HG03439 (cell line): Measurements from ENCODE around the gene FRMD8.

Experiments used
- ATAC-seq: cut with Tn5 transposase; IDR thresholded peaks from one replicate; pipeline ENCODE4 v1.9.1; 2021; ENCODE audit warnings: mild to moderate bottlenecking, moderate library complexity; ENCODE audit not compliant: unreplicated experiment

FRMD8 gene

DNA sequence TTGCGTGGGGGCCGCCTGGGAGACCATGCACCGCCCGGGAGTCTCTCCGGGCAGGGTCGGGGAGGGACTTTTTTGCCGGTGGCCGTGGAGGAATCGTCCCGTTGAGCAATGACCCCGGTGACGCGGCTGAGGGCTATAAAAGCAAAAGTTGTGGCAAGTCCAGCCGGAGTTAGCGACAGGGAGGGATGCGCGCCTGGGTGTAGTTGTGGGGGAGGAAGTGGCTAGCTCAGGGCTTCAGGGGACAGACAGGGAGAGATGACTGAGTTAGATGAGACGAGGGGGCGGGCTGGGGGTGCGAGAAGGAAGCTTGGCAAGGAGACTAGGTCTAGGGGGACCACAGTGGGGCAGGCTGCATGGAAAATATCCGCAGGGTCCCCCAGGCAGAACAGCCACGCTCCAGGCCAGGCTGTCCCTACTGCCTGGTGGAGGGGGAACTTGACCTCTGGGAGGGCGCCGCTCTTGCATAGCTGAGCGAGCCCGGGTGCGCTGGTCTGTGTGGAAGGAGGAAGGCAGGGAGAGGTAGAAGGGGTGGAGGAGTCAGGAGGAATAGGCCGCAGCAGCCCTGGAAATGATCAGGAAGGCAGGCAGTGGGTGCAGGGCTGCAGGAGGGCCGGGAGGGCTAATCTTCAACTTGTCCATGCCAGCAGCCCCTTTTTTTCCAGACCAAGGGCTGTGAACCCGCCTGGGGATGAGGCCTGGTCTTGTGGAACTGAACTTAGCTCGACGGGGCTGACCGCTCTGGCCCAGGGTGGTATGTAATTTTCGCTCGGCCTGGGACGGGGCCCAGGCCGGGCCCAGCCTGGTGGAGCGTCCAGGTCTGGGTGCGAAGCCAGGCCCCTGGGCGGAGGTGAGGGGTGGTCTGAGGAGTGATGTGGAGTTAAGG, 36.4 kb downstream of the FRMD8 start, which contains the start of gene NEAT1:
Gene NEAT1, plus strand, starts transcription at position 166 of the 883 bp plus-strand sequence.
- no peak for ATAC-seq

DNA sequence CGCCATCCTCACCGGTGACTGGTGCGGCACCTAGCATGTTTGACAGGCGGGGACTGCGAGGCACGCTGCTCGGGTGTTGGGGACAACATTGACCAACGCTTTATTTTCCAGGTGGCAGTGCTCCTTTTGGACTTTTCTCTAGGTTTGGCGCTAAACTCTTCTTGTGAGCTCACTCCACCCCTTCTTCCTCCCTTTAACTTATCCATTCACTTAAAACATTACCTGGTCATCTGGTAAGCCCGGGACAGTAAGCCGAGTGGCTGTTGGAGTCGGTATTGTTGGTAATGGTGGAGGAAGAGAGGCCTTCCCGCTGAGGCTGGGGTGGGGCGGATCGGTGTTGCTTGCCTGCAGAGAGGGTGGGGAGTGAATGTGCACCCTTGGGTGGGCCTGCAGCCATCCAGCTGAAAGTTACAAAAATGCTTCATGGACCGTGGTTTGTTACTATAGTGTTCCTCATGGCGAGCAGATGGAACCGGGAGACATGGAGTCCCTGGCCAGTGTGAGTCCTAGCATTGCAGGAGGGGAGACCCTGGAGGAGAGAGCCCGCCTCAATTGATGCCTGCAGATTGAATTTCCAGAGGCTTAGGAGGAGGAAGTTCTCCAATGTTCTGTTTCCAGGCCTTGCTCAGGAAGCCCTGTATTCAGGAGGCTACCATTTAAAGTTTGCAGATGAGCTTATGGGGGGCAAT, 37.2 kb downstream of the FRMD8 start:
- ATAC-seq = no peak

DNA sequence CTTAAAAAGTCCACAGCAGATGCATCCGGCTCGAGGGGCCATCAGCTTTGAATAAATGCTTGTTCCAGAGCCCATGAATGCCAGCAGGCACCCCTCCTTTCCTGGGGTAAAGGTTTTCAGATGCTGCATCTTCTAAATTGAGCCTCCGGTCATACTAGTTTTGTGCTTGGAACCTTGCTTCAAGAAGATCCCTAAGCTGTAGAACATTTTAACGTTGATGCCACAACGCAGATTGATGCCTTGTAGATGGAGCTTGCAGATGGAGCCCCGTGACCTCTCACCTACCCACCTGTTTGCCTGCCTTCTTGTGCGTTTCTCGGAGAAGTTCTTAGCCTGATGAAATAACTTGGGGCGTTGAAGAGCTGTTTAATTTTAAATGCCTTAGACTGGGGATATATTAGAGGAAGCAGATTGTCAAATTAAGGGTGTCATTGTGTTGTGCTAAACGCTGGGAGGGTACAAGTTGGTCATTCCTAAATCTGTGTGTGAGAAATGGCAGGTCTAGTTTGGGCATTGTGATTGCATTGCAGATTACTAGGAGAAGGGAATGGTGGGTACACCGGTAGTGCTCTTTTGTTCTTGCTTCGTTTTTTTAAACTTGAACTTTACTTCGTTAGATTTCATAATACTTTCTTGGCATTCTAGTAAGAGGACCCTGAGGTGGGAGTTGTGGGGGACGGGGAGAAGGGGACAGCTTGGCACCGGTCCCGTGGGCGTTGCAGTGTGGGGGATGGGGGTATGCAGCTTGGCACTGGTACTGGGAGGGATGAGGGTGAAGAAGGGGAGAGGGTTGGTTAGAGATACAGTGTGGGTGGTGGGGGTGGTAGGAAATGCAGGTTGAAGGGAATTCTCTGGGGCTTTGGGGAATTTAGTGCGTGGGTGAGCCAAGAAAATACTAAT, 38.0 kb downstream of the FRMD8 start:
- no peak for ATAC-seq

DNA sequence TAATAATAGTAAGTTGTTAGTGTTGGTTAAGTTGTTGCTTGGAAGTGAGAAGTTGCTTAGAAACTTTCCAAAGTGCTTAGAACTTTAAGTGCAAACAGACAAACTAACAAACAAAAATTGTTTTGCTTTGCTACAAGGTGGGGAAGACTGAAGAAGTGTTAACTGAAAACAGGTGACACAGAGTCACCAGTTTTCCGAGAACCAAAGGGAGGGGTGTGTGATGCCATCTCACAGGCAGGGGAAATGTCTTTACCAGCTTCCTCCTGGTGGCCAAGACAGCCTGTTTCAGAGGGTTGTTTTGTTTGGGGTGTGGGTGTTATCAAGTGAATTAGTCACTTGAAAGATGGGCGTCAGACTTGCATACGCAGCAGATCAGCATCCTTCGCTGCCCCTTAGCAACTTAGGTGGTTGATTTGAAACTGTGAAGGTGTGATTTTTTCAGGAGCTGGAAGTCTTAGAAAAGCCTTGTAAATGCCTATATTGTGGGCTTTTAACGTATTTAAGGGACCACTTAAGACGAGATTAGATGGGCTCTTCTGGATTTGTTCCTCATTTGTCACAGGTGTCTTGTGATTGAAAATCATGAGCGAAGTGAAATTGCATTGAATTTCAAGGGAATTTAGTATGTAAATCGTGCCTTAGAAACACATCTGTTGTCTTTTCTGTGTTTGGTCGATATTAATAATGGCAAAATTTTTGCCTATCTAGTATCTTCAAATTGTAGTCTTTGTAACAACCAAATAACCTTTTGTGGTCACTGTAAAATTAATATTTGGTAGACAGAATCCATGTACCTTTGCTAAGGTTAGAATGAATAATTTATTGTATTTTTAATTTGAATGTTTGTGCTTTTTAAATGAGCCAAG, 38.9 kb downstream of the FRMD8 start:
- no peak for ATAC-seq

DNA sequence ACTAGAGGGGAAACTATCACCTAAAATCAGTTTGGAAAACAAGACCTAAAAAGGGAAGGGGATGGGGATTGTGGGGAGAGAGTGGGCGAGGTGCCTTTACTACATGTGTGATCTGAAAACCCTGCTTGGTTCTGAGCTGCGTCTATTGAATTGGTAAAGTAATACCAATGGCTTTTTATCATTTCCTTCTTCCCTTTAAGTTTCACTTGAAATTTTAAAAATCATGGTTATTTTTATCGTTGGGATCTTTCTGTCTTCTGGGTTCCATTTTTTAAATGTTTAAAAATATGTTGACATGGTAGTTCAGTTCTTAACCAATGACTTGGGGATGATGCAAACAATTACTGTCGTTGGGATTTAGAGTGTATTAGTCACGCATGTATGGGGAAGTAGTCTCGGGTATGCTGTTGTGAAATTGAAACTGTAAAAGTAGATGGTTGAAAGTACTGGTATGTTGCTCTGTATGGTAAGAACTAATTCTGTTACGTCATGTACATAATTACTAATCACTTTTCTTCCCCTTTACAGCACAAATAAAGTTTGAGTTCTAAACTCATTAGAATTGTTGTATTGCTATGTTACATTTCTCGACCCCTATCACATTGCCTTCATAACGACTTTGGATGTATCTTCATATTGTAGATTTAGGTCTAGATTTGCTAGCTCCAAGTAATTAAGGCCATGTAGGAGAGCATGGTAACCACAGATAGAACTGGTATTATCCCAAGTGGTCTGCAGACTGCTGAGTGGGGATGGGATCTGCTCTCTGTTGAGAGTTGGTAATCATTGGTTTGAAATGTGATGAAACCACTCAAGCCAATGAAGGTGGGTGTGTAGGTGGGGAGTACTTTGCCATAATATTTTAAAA, 39.8 kb downstream of the FRMD8 start:
- no peak for ATAC-seq

DNA sequence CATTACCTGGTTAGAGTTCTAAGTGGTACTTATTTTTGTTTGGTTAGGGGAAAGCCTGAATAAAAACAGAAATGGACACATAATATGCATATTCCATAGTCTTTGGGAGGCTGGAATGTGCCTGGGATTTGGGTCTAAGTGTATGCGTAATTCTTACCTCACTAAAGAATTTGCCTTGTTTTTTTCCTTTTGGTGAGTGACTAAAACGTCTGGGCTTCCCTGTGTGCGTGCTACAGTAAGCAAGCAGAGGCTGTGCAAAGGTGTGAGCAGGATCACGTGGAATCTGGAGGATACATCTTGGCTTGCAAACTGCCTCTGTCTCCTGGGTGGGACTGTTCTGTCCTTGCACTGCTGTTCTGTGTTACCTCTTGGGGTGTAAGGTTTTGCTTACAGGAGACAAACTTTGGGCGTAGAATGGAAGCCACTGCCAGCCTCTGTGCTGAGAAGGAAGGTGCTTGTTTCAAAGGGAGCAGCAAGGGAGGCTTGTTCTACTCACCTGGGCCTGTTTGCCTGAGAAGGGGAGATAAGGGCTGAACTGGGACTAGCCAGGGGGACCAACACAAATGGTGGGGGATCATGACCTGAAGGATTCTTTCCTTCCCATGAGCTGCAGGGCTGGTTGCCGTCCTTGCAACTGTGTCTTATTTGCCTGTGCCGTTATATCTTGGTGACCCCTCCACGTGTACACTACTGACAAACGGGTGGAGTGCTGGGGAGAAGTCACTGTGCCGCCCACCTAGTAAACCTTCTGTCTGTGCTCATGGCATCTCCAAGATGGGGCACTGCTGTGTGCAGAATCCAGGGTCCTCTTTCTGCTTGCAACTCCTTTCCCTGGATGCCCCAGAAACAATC, 40.6 kb downstream of the FRMD8 start:
- no peak for ATAC-seq

DNA sequence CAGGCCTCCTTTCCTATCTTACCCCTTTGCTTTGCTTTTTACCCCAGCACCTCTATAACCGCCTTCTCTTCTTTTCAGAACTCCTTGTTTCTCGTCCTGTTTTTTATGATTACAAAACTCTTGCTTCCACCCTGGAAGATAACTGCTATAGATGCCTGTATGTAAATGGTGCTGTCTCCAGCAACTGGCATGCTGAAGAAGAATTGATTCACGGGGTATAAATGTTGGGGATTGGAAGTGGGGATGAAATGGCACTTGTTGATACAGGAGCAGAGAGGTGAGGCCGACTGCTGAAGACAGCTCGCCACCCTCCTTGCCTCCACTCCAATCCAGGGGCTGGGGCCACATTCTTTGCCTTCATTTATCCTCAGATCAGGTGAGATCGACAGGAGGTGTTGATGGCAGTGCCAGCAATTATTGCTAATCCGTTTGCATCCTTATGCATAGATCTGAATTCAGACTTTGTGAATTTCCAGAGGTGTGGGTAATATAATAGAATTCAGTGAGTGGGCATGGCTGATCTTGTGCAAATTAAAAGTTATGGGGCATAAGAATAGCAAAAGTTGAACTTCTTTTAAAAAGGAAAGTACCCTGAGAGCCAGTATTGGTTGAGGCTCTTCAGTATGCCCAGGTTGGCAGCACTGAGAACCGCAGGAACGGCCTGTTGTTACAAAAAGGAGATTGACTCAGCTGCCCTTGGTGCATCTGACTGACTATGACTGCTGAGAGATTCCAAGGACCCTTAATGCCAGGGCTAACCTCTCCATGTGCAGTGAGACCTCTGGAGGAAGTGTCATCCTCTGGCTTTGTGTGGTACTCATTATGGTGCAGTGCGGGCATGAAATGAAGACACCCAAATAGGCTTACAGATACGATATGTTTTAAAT, 41.5 kb downstream of the FRMD8 start:
- ATAC-seq = no peak

DNA sequence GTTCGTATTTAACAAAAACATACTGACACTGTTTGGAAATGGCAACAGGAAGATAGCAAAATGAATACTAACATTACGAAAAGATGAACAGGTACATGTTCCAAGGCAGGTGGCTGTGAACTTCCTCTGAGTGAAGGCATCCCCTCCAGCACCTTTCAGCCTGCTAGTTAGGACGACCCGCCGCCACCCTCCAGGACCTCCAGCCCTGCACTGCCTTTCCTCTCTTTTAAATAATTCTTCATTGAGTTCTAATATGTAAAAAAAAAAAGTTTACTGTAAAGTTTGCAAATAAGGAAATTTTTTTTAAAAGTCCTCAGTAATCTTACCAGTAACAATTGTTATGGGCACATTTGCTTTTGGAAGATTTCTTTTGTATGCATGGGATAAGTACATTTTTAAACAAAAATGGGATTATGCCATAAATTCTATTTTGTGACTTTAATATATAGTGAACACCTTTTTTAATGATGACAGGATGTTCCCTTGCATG, 42.2 kb downstream of the FRMD8 start:
- no peak for ATAC-seq

DNA sequence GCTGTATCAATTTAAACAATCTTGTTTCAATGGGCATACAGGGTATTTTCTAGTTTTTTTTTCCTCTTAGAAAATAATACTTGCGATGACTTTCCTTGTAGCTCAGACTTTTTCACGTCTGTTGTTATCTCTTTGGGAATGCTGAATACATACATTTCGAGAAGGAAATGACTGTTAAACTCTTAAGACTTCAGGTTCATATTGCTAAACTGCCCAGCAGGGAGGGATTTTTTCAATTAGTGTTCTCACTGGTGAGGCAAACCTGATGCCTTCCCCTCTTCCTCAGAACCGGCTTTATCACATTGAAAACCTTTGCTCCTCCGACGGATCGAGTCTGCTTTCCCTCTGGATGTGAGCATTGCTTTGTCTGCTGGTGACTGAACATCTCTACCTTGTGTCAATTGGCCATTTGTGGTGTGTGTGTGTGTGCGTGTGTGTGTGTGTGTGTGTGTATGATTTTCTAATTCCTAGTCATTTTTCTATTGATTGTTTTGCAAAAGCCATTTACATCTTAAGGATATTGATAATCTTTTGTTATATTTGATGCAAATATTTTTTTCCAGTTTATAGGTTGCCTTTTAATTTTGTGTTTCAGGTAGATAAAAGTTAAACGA, 42.7 kb downstream of the FRMD8 start:
- no peak for ATAC-seq

DNA sequence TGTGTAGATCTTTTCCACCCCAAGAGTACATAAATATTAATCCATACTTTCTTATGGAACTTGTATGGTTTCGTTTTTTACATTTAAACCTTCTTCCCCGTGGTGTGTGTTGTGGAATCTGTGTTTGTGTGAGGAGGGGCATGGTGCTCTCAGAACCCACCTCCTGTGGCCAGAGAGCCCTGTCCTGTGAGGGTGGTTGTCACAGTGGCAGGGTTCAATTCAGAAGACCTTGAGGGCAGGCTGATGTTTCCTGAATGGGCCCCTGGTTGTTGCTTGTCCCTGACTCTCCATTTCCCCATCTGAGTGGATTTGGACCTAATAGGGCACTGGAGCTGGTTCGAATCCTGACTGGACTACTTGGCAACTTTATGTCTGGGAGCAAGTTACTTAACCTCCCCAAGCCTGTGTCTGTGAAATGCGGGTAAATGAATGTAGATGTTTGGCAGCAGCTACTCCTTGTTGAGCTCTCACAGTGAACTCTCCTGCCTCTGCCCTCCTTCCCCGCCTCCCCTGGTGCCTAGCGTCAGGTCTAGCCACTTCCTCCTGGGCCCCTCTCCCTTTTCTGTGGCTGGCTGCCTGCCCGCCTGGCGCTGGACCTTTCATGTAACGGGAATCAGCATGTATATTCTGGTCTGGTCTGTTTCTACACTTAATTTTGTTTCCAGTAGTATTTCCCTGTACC, 43.4 kb downstream of the FRMD8 start:
- ATAC-seq = no peak

DNA sequence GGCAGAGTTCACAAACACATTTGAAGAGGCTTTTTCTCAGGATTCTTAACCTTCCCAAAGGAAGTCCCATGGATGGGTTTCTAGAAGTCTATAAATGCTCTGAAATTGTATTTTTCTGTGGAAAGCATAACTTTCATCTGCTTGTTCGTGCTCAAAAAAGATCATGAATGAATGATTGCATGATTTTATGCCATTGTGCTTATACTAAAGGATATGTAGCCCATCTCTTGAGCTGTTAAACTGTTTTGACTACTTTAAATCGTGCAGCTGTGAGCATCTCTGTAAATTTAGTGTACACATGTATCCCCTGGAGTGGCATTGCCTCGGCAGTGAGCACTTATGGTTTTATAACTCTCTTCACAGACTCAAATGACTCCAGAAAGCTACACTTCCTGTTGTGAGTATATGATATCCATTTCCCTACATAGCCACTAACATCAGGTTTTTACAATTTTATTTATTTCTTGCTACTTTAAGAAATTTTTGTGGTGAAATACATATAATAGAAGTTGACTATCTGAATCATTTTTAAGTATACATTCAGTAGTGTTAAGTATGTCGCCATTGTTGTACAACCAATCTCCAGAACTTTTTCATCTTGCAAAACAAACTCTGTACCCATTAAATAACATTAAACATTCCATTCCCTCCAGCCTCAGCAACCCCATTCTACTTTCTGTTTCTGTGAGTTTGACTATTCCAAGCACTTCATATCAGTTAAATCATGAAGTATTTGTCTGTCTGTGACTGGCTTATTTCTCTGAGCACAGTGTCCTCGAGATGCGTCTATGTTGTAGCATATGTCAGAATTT, 44.2 kb downstream of the FRMD8 start:
- ATAC-seq = no peak

DNA sequence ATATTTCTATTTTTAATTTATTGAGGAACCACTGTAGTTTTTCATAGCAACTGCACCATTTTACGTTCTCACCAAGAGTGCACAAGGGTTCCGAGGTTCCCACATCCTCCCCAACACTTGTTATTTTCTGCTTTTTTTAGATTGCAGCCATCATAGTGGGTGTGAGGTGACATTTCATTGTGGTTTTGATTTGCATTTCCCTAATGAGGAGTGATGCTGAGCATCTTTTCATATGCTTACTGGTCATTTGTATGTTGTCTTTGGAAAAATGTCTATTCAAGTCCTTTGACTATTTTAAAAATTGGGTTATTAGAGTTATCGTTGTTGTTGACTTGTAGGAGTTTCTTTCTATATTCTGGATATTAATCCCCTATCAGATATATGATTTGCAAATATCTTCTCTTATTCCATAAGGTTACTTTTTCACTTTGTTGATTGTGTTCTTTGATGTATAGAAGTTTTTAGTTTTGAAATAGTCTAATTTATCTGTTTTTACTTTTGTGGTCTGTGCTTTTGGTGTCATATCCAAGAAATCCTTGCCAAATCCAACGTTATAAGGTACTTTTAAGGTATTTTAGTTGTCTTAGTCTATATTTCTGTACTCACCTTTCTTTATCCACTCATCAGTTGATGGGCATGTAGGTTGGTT, 45.1 kb downstream of the FRMD8 start:
- no peak for ATAC-seq

DNA sequence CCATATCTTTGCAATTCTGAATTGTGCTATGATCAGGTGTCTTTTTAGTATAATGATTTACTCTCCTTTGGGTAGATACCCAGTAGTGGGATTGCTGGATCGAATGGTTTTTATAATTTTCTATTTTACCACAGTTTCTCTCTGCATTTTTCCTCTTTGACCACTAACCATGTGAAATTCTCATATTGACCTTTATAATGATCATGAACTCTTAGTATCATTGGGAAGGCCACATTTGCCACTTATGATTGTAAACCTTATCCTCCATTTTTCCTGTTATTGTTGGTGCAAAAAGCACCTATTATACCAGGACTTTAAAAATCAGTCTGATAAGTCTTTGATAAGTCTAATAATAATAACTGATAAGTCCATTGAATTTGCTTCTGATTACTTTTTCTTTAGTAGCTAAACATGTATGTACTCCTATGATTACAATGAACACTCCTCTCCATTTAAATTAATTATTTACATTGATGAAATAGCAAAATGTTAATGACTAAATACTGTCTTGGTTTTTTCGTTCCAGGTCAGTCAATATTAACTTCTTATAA, 45.7 kb downstream of the FRMD8 start:
- no peak for ATAC-seq

DNA sequence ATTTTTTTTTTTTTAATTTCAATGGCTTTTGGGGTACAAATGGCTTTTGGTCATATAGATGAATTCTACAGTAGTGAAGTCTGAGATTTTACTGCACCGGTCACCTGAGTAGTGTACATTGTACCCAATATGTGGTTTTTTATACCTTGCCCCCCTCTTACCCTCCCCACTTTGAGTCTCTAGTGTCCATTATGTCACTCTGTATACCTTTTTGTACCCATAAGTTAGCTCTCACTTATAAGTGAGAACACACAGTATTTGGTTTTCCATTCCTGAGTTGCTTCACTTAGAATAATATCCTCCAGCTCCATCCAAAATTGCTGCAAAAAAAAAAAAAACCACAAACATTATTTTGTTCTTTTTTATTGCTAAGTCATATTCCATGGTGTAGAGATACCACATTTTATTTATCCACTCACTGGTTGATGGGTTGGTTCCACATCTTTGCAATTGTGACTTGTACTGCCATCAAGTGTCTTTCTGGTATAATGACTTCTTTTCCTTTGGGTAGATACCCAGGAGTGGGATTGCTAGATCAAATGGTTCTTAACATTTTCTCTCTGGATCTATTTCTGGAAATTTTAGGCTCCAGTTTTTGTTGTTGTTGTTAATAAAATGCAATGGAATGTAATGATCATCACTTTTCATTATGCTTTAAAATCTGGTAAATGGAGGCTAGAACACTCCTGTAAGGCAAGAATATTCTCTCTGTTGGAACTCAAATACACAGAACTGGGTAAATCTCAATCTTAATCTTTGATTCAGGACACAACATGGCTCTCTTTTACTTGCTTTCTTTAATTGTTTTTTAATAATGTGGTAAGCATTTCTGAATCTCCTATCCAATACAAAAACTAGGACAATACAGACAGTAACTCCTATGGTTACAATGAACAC, 46.5 kb downstream of the FRMD8 start:
- no peak for ATAC-seq
